ENCODE results near the gene LINGO4.
"Not testable (repeated sequence)": the region's sequence is repeated elsewhere in the genome, so short reads cannot be mapped to it uniquely, and the experiment has no call there.

The LINGO4 gene

GRCh38 chr1:151790940-151791651, 14.1 kb downstream of the LINGO4 start:
- TF ChIP-seq CTCF (IDR thresholded peaks at IDR 0.05; ENCODE audit: insufficient read depth, low read depth, low read length, missing control alignments): no peak
- peak overlapping the region; percentile 92 for H3K4me3 ChIP-seq (ENCODE audit: low read length)
- DNase-seq (ENCODE audit: low read depth): peak; percentile 33

- peak; percentile 100 for DNase-seq (ENCODE audit: low read depth)
- H3K4me3 ChIP-seq (ENCODE audit: low read length): peak within 1 kb of the TSS; percentile 92
- TF ChIP-seq CTCF (IDR thresholded peaks at IDR 0.05; ENCODE audit: insufficient read depth, low read depth, low read length, missing control alignments): peak; percentile 35
Measured at GRCh38 chr1:151790071-151790939, 14.9 kb downstream of the LINGO4 start, which contains the start of gene TDRKH. Gene TDRKH, minus strand, starts transcription at chr1:151790500. Its CDS starts 7,478 bp downstream, at chr1:151783022.

GRCh38 chr1:151787689-151788088, 17.5 kb downstream of the LINGO4 start:
- DNase-seq (ENCODE audit: low read depth): no peak
- no peak for TF ChIP-seq CTCF (IDR thresholded peaks at IDR 0.05; ENCODE audit: insufficient read depth, low read depth, low read length, missing control alignments)
- no peak overlapping the region for H3K4me3 ChIP-seq (ENCODE audit: low read length)

GRCh38 chr1:151783796-151784195, 21.4 kb downstream of the LINGO4 start:
- no peak for TF ChIP-seq CTCF (IDR thresholded peaks at IDR 0.05; ENCODE audit: insufficient read depth, low read depth, low read length, missing control alignments)
- H3K4me3 ChIP-seq (ENCODE audit: low read length): no peak overlapping the region
- DNase-seq (ENCODE audit: low read depth): no peak

GRCh38 chr1:151782741-151783140, 22.5 kb downstream of the LINGO4 start:
- no peak for TF ChIP-seq CTCF (IDR thresholded peaks at IDR 0.05; ENCODE audit: insufficient read depth, low read depth, low read length, missing control alignments)
- DNase-seq (ENCODE audit: low read depth): peak; percentile 67
- no peak overlapping the region for H3K4me3 ChIP-seq (ENCODE audit: low read length)

- H3K4me3 ChIP-seq (ENCODE audit: low read length); DNase-seq (ENCODE audit: low read depth): not testable (repeated sequence)
Measured at GRCh38 chr1:151782026-151782425, 23.2 kb downstream of the LINGO4 start.

DNA sequence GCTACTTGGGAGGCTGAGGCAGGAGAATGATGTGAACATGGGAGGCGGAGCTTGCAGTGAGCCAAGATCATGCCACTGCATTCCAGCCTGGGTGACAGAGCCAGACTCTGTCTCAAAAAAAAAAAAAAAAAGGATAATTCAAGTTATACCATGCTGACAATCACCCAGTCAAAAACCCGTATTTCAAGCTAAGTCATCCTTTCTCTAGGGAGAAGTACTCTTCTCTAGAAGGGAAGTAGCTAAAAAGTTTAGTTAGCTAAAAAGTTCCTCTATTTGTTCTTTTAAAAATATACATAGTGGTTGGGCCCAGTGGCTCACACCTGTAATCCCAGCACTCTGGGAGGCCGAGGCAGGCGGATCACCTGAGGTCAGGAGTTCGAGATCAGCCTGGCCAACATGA, 24.5 kb downstream of the LINGO4 start:
- not testable (repeated sequence) for DNase-seq (ENCODE audit: low read depth); H3K4me3 ChIP-seq (ENCODE audit: low read length)

All from epithelial cell of esophagus (primary cell).